Smooth muscle cell (in vitro differentiated cells): Measurements from ENCODE around the gene GNAI2. TPM values are rescaled to one million over a fixed set of nuclear protein-coding genes. Genes with fewer than 3 reads are reported as not detected.
A peak's percentile ranks its signal among the peaks of the same experiment; 100 is the strongest.
"Not testable (repeated sequence)": the region's sequence is repeated elsewhere in the genome, so short reads cannot be mapped to it uniquely, and the experiment has no call there.

ENCODE experiments used
- DNase-seq: peaks from one replicate; lab custom pipeline; 2025; ENCODE audit not compliant: unreplicated experiment; lab: John Stamatoyannopoulos, UW
- H2AFZ ChIP-seq: fragments of 200-600 bp; sonication (generic); 2 replicates; pipeline ENCODE4 v1.6.0; 2016; ENCODE audit warnings: antibody characterized with exemption, low read depth, mild to moderate bottlenecking
- H3F3A ChIP-seq: fragments of 200-600 bp; sonication (generic); 2 replicates; pipeline ENCODE4 v1.6.0; 2017; ENCODE audit warnings: antibody characterized with exemption, low read depth
- H3K27ac ChIP-seq: fragments of 200-600 bp; sonication (generic); 2 replicates; pipeline ENCODE4 v1.5.1; 2016; ENCODE audit warnings: low read depth, mild to moderate bottlenecking
- H3K27me3 ChIP-seq: fragments of 200-600 bp; sonication (generic); 2 replicates; pipeline ENCODE4 v1.6.1; 2016; ENCODE audit warnings: low read depth, mild to moderate bottlenecking
- H3K36me3 ChIP-seq: fragments of 200-600 bp; sonication (generic); 2 replicates; pipeline ENCODE4 v1.5.1; 2016; ENCODE audit warnings: low read depth
- H3K4me1 ChIP-seq: fragments of 200-600 bp; sonication (generic); 2 replicates; pipeline ENCODE4 v1.5.1; 2016; ENCODE audit warnings: low read depth
- H3K4me2 ChIP-seq: fragments of 200-600 bp; sonication (generic); 2 replicates; pipeline ENCODE4 v1.6.0; 2016; ENCODE audit warnings: mild to moderate bottlenecking
- H3K4me3 ChIP-seq: fragments of 200-600 bp; sonication (generic); 2 replicates; pipeline ENCODE4 v1.5.1; 2016; ENCODE audit warnings: mild to moderate bottlenecking
- H3K79me2 ChIP-seq: fragments of 200-600 bp; sonication (generic); 2 replicates; pipeline ENCODE4 v1.6.0; 2016; ENCODE audit warnings: low read depth, mild to moderate bottlenecking
- H3K9ac ChIP-seq: fragments of 200-600 bp; sonication (generic); 2 replicates; pipeline ENCODE4 v1.6.0; 2016; ENCODE audit warnings: low read depth
- H3K9me3 ChIP-seq: fragments of 200-600 bp; sonication (generic); replicated peaks from 2 replicates; pipeline ENCODE4 v1.5.1; 2016; ENCODE audit warnings: low read depth
- H4K20me1 ChIP-seq: fragments of 200-600 bp; sonication (generic); 2 replicates; pipeline ENCODE4 v1.6.0; 2016; ENCODE audit warnings: low read depth
- WGBS: methylation state at CpG from one replicate; pipeline ENCODE4 v1.1.7; 2016; ENCODE audit warnings: low lambda C conversion rate; 5-methylcytosine and 5-hydroxymethylcytosine counted together
- polyA plus RNA-seq: library from polyadenylated mRNA; unstranded; fragments of >200 nt; fragmentation: Nextera tagmentation; extraction: Ambion mirVana; gene quantifications from 2 replicates; pipeline ENCODE4 v1.2.1, GENCODE V29; 2016
- total RNA-seq: library from RNA; depleted of rRNA; stranded (reverse); fragments of >200 nt; gene quantifications from 2 replicates; pipeline ENCODE4 v1.2.3, GENCODE V29; 2014
- TF ChIP-seq, protein P1 (sequence below): fragments of 200-600 bp; sonication (generic); IDR thresholded peaks from 2 replicates; pipeline ENCODE4 v1.5.1; 2017; ENCODE audit warnings: borderline replicate concordance, mild to moderate bottlenecking, antibody characterized with exemption; ENCODE audit not compliant: insufficient read depth, poor library complexity, severe bottlenecking

The GNAI2 gene
- total and polyA plus RNA-seq, 2 experiments from 2014 or later, result 209 to 454 TPM

DNA sequence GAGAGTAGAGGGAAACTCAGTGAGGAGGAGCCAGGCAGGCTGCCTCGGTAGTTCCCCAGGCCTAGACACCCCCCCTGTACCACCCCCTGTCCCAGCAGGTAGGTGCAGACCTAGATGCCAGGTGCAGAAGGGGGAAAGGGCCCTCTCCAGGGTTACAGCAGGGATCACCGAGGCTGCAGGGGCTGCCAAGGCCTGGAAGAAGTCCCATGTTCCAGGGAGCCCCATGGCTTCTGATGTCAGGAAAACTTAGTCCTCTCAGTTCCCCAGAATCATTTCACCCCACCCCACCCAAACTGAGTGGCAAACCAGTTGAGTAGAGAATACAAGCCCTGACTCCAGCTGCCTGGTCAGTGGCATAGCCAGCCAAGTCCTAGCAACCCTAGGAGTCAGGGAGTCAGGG is 25.5 kb downstream of the GNAI2 start:
- Histone ChIP-seq H3K9ac (no peak overlapping the region), H3K27me3 (no peaks in the 10 kb centered on the region), H4K20me1 (peaks cover 2% of the 10 kb centered on the region), H3K4me3 (no peak overlapping the region), H3F3A (peaks cover 32% of the 10 kb centered on the region), H3K4me1 (peaks cover 39% of the 10 kb centered on the region), H3K4me2 (peak overlapping the region; percentile 89), H3K9me3 (no peaks in the 10 kb centered on the region), H3K27ac (peak overlapping the region; percentile 98), H3K79me2 (no peaks in the 10 kb centered on the region), H3K36me3 (no peaks in the 10 kb centered on the region), H2AFZ (no peak overlapping the region)
- 91% methylated on average over 2 of the region's 2 CpGs for whole genome bisulfite sequencing
- no peak for DNase-seq
- TF ChIP-seq, protein P1, sequence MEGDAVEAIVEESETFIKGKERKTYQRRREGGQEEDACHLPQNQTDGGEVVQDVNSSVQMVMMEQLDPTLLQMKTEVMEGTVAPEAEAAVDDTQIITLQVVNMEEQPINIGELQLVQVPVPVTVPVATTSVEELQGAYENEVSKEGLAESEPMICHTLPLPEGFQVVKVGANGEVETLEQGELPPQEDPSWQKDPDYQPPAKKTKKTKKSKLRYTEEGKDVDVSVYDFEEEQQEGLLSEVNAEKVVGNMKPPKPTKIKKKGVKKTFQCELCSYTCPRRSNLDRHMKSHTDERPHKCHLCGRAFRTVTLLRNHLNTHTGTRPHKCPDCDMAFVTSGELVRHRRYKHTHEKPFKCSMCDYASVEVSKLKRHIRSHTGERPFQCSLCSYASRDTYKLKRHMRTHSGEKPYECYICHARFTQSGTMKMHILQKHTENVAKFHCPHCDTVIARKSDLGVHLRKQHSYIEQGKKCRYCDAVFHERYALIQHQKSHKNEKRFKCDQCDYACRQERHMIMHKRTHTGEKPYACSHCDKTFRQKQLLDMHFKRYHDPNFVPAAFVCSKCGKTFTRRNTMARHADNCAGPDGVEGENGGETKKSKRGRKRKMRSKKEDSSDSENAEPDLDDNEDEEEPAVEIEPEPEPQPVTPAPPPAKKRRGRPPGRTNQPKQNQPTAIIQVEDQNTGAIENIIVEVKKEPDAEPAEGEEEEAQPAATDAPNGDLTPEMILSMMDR, result no peak

DNA sequence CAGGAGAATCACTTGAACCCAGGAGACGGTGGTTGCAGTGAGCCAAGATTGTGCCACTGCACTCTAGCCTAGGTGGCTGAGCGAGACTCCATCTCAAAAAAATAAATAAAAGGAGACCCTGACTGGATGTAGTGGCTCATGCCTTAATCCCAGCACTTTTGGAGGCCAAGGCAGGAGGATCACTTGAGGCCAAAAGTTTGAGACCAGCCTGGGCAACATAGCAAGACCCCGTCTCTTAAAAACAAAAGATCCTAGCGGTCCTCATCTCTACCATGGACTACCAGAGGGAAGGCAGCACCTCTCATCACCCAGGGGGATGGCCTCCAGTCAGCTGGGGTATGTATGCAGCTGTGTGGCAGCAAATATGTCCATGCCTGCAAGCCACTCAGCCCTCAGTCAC is 26.2 kb downstream of the GNAI2 start:
- H3K79me2 ChIP-seq, H3K27me3 ChIP-seq, H3K4me3 ChIP-seq, H3K4me2 ChIP-seq, DNase-seq, H4K20me1 ChIP-seq, H3K36me3 ChIP-seq, H2AFZ ChIP-seq, H3K9me3 ChIP-seq, H3K27ac ChIP-seq, H3K9ac ChIP-seq: not testable (repeated sequence)
- WGBS, result 98% methylated on average over 4 of the region's 4 CpGs
- peaks cover 32% of the 10 kb centered on the region for H3F3A ChIP-seq
- H3K4me1 ChIP-seq, result peaks cover 46% of the 10 kb centered on the region

DNA sequence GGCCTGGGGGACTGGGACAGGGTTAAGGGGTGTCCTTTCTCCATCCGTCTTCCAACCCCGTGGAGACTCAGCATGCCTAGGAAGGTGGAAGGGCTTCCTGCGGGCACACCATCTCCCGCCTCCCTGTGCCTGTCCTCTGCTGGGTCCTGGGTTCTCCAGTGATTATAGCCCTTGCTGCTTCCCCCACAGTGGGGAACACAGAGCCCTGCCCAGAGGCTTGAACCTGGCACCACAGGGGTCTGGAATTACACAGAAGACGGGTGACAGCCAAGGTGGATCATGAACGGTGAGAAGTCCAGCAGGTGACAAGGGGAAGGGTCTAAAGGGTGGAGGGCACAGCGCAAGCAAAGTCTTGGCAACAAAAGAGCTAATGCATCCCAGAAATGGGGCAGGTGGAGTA is 26.8 kb downstream of the GNAI2 start:
- Histone ChIP-seq H3K4me1 (peaks cover 48% of the 10 kb centered on the region), H3K9me3 (no peaks in the 10 kb centered on the region), H3K27ac (peak overlapping the region; percentile 75), H3K9ac (no peak overlapping the region), H3F3A (peaks cover 27% of the 10 kb centered on the region), H3K36me3 (no peaks in the 10 kb centered on the region), H3K4me3 (no peak overlapping the region), H2AFZ (no peak overlapping the region), H4K20me1 (no peaks in the 10 kb centered on the region), H3K4me2 (no peak overlapping the region), H3K79me2 (no peaks in the 10 kb centered on the region), H3K27me3 (no peaks in the 10 kb centered on the region)
- TF ChIP-seq, protein P1, result no peak
- no peak for DNase-seq
- WGBS, result 95% methylated on average over 7 of the region's 7 CpGs

DNA sequence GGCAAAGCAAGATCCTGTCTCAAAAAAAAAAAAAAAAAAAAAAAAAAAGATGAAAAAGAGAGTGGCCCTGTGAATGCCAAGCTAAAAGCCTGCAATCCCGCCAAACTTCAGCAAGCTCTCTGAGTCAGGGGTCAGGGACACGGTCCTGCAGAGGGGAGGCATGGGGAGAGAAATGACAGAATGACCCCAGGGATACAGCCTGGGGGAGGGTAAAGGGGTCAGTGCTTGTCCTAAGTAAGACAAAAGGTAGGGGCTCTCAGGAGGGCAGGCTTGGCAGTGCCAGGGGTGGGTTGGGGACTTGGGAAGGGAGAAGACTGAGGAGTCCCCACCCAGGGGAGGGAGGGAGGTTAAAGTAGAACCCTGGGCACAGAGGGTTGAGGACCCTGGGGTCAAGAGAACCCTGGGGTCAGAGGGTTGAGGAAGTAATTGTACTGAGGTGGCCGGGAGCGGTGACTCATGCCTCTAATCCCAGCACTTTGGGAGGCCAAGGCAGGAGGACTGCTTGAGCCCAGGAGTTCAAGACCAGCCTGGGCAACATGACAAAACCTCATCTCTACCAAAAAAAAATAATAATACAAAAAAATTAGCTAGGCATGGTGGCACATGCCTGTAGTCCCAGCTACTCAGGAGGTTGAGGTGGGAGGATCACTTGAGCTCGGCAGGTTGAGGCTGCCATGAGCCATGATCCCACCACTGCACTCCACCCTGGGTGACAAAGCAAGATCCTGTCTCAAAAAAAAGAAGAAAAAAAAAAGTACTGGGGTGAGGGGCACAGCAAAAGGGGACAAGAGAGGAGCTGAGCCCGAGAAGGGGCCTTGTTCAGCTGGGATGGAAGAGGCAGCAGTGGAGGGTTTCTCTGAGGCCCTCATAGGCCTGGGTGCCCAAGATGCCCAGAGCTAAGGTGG is 27.7 kb downstream of the GNAI2 start:
- H3K27me3 ChIP-seq, result no peaks in the 10 kb centered on the region
- no peaks in the 10 kb centered on the region for H3K9me3 ChIP-seq
- no peak overlapping the region for H3K9ac ChIP-seq
- H3F3A ChIP-seq, result peaks cover 32% of the 10 kb centered on the region
- H3K27ac ChIP-seq, result peak overlapping the region; percentile 75
- no peaks in the 10 kb centered on the region for H4K20me1 ChIP-seq
- peak overlapping the region; percentile 59 for H3K4me2 ChIP-seq
- no peak overlapping the region for H2AFZ ChIP-seq
- DNase-seq, result no peak
- 64% methylated on average over 6 of the region's 6 CpGs for WGBS
- H3K36me3 ChIP-seq, result no peaks in the 10 kb centered on the region
- H3K79me2 ChIP-seq, result no peaks in the 10 kb centered on the region
- peak overlapping the region; percentile 1 for H3K4me3 ChIP-seq
- TF ChIP-seq, protein P1, result no peak
- peaks cover 55% of the 10 kb centered on the region for H3K4me1 ChIP-seq
